Effector memory CD4-positive, alpha-beta T cell (primary cell): ENCODE measurements around the gene SHROOM3.

Source experiments
- DNase-seq, 3 donors: peaks; one replicate each; pipeline ENCODE4 v3.0.0-alpha.2; 2020
- H3K27ac ChIP-seq: 2 replicates; pipeline ENCODE4 v1.7.0; 2013; ENCODE audit warnings: mild to moderate bottlenecking, low read length, moderate library complexity; ENCODE audit not compliant: insufficient read depth, poor library complexity, severe bottlenecking
- H3K27me3 ChIP-seq: replicated peaks from 2 replicates; pipeline ENCODE4 v1.7.0; 2013; ENCODE audit warnings: mild to moderate bottlenecking, low read length; ENCODE audit not compliant: insufficient read depth, control insufficient read depth, poor library complexity, severe bottlenecking
- H3K36me3 ChIP-seq: 2 replicates; pipeline ENCODE4 v1.7.0; 2013; ENCODE audit warnings: mild to moderate bottlenecking, low read length, moderate library complexity; ENCODE audit not compliant: control insufficient read depth, insufficient read depth
- H3K4me1 ChIP-seq: 2 replicates; pipeline ENCODE4 v1.7.0; 2013; ENCODE audit warnings: low read length, mild to moderate bottlenecking; ENCODE audit not compliant: control insufficient read depth, insufficient read depth, poor library complexity, severe bottlenecking
- H3K4me3 ChIP-seq: 2 replicates; pipeline ENCODE4 v1.7.0; 2013; ENCODE audit warnings: low read length, low read depth, mild to moderate bottlenecking; ENCODE audit not compliant: insufficient read depth, poor library complexity, severe bottlenecking
- H3K9me3 ChIP-seq: 2 replicates; pipeline ENCODE4 v1.7.0; 2013; ENCODE audit warnings: mild to moderate bottlenecking, low read length, moderate library complexity; ENCODE audit not compliant: control insufficient read depth

SHROOM3 gene

GRCh38 chr4:76546327-76546726 lies 111.3 kb downstream of the SHROOM3 start:
- no peak overlapping the region for H3K27ac ChIP-seq
- H3K4me3 ChIP-seq, result no peak overlapping the region
- no peaks in the 10 kb centered on the region for H3K27me3 ChIP-seq
- H3K9me3 ChIP-seq, result no peaks in the 10 kb centered on the region
- no peaks in the 10 kb centered on the region for H3K36me3 ChIP-seq
- DNase-seq, result no peak
- no peaks in the 10 kb centered on the region for H3K4me1 ChIP-seq

DNA sequence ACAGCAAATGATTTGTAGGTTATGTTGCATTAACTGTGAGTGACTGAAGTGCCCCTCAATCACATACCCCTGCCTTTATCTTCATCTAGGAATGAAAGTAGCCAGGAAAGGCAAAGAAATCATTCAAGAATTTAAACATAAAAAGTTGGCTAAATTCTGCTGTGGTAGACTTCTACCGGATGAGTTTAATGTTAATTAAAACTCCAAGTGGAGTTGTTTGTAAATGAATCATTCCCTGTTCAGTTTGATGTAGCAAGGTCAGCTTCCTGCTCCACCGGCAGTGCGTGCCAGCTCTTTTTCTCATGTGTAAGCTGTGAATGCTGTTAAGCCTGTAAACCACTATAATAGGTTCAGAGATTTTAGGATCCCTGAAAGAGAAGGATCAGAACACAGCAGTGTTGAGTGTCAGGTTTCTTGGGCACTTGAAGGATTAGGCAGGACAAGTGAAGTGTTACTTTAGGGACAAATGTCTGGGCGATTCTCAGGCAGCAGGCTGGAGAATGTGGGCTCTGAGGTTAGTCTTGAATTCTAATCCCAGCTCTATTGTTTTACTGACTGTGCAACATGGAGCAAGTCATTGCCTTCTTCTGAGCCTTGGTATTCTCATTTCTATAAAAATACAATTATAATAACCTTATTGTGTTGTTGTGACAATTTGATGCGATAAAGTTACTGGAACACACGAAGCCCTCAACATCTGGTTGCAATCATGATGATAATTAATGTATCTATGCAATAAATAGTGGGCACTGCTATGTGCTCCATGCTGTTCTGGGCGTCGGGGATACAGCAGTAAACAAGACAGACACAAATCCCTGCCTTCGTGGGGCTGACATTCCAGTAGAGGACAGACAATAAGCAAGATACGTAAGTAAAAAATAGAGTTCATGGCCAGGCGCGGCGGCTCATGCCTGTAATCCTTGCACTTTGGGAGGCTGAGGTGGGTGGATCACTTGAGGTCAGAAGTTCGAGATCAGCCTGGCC lies 112.0 kb downstream of the SHROOM3 start:
- DNase-seq, result no peak
- no peak overlapping the region for H3K27ac ChIP-seq
- no peak overlapping the region for H3K4me3 ChIP-seq

DNA sequence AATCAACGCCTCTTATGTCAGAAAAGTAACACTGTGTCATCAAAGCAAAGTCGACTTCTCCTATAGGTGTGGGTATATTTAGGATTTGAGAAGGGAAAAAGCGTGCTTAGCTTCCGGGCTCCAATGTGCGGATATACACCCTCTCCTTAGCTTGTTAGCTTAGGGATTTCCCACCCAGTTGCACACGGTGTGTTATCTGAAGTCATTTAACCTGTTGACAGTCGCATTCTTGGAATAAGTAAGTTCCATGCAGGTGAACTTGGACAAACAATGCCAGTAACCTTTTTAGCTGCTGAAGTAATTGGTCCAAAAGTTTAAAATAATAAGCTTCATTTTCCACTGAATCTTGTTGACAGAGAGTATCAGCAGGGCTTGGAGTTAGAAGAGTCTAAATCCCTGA lies 113.7 kb downstream of the SHROOM3 start:
- Histone ChIP-seq H3K4me3 (no peak overlapping the region), H3K36me3 (no peaks in the 10 kb centered on the region), H3K9me3 (no peaks in the 10 kb centered on the region), H3K4me1 (no peaks in the 10 kb centered on the region), H3K27me3 (no peaks in the 10 kb centered on the region), H3K27ac (no peak overlapping the region)
- no peak for DNase-seq

More for the DNA sequence above, 112.0 kb downstream of the SHROOM3 start:
- Histone ChIP-seq H3K27me3 (no peaks in the 10 kb centered on the region), H3K36me3 (no peaks in the 10 kb centered on the region), H3K4me1 (no peaks in the 10 kb centered on the region), H3K9me3 (no peaks in the 10 kb centered on the region)

- H3K27ac ChIP-seq, result no peak overlapping the region
- no peak for DNase-seq
- H3K4me3 ChIP-seq, result no peak overlapping the region
- no peaks in the 10 kb centered on the region for H3K36me3 ChIP-seq
- H3K9me3 ChIP-seq, result no peaks in the 10 kb centered on the region
- no peaks in the 10 kb centered on the region for H3K27me3 ChIP-seq
- H3K4me1 ChIP-seq, result no peaks in the 10 kb centered on the region
These were observed 114.7 kb downstream of the SHROOM3 start for GRCh38 chr4:76549765-76550164.

DNA sequence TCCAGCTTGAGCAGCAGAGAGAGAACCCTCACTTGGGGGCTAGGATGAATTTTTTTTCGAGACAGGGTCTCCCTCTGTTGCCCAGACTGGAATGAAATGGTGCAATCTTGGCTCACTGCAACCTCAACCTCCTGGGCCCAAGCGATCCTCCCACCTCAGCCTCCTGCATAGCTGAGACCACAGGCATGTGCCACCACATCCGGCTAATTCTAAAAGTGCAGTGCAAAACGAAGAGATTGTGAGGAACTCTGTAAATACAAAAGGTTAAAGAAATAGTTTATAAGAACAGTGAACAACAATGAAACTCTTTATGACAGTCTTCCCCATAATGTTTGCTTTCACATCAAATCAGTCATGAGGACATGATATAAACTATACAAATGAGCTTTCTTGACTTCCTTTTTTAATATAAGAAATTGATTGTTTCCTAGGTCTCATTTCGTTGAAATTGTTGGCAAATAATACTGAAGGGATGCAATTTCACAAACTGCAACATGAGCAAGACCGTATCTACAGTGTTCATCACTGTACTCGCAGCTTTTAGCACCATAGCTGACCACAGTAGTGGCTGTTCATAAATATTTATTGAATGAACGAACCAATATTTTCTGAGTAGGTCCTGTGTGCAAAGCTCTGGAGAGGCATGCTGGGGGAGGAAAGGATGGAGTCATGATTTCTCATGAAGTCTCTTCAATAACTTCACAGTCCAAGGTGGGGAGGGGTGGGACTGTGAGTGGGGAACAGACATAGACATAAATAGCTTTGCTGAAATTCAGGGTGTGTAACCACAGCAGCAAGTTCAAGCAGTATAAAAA lies 116.1 kb downstream of the SHROOM3 start:
- H3K27ac ChIP-seq, result no peak overlapping the region
- H3K27me3 ChIP-seq, result no peaks in the 10 kb centered on the region
- DNase-seq, result no peak
- no peaks in the 10 kb centered on the region for H3K9me3 ChIP-seq
- no peak overlapping the region for H3K4me3 ChIP-seq
- H3K4me1 ChIP-seq, result no peaks in the 10 kb centered on the region
- H3K36me3 ChIP-seq, result no peaks in the 10 kb centered on the region

- no peaks in the 10 kb centered on the region for H3K9me3 ChIP-seq
- H3K4me3 ChIP-seq, result no peak overlapping the region
- H3K4me1 ChIP-seq, result no peaks in the 10 kb centered on the region
- H3K27ac ChIP-seq, result no peak overlapping the region
- H3K27me3 ChIP-seq, result no peaks in the 10 kb centered on the region
- DNase-seq, result no peak
- no peaks in the 10 kb centered on the region for H3K36me3 ChIP-seq
These were observed 119.6 kb downstream of the SHROOM3 start for GRCh38 chr4:76554630-76555029.

GRCh38 chr4:76556452-76556851 lies 121.4 kb downstream of the SHROOM3 start:
- Histone ChIP-seq H3K4me1 (no peaks in the 10 kb centered on the region), H3K9me3 (no peaks in the 10 kb centered on the region), H3K36me3 (no peaks in the 10 kb centered on the region), H3K27me3 (no peaks in the 10 kb centered on the region), H3K4me3 (no peak overlapping the region), H3K27ac (no peak overlapping the region)
- DNase-seq, result no peak

- H3K9me3 ChIP-seq, result no peaks in the 10 kb centered on the region
- no peak overlapping the region for H3K27ac ChIP-seq
- H3K4me1 ChIP-seq, result no peaks in the 10 kb centered on the region
- no peaks in the 10 kb centered on the region for H3K27me3 ChIP-seq
- no peaks in the 10 kb centered on the region for H3K36me3 ChIP-seq
- DNase-seq, result no peak
- H3K4me3 ChIP-seq, result no peak overlapping the region
These were observed 123.6 kb downstream of the SHROOM3 start for GRCh38 chr4:76558396-76559235.

GRCh38 chr4:76559236-76560071 lies 124.4 kb downstream of the SHROOM3 start:
- DNase-seq, result no peak
- no peaks in the 10 kb centered on the region for H3K36me3 ChIP-seq
- H3K27ac ChIP-seq, result no peak overlapping the region
- no peaks in the 10 kb centered on the region for H3K4me1 ChIP-seq
- no peaks in the 10 kb centered on the region for H3K27me3 ChIP-seq
- H3K4me3 ChIP-seq, result no peak overlapping the region
- H3K9me3 ChIP-seq, result no peaks in the 10 kb centered on the region
